Body of pancreas (tissue), 4 donors: ENCODE data around the gene GP1BB. TPM values are rescaled to one million over a fixed set of nuclear protein-coding genes. Genes with fewer than 3 reads are reported as not detected.

ENCODE experiments used
- ATAC-seq: fragments of 150-250 bp; one replicate; pipeline ENCODE4 v1.9.1; 2016
- DNase-seq, 4 donors: peaks; one replicate each; pipeline ENCODE4 v3.0.0-alpha.2; 2019
- H3K27ac ChIP-seq, 4 donors: fragments of 200-600 bp; sonication (generic); 1 replicate in 3 of 4; 2 replicates in 1 of 4; pipeline versions ENCODE4 v1.5.1 to v1.6.1; 2016 to 2019; ENCODE audit warnings: mild to moderate bottlenecking in 1 of 4, mixed read lengths in 1 of 4, moderate library complexity in 1 of 4
- H3K27me3 ChIP-seq, 2 donors: fragments of 200-600 bp; sonication (generic); one replicate each; pipeline ENCODE4 v1.6.0; 2016; ENCODE audit warnings: mild to moderate bottlenecking in 1 of 2
- H3K36me3 ChIP-seq, 2 donors: fragments of 200-600 bp; sonication (generic); replicated peaks in 1 of 2; 2 replicates each; pipeline ENCODE4 v1.5.1; 2016; ENCODE audit warnings: low read depth in 2 of 2; ENCODE audit not compliant: insufficient read depth in 1 of 2
- H3K4me1 ChIP-seq: fragments of 200-600 bp; sonication (generic); one replicate; pipeline ENCODE4 v1.6.0; 2016
- H3K4me3 ChIP-seq, 2 donors: fragments of 200-600 bp; sonication (generic); 1 replicate in 1 of 2; 2 replicates in 1 of 2; pipeline ENCODE4 v1.5.1; 2016 to 2019
- H3K9me3 ChIP-seq, 3 donors: fragments of 200-600 bp; sonication (generic); 1 replicate in 2 of 3; 2 replicates in 1 of 3; pipeline ENCODE4 v1.5.1; 2016
- POLR2A ChIP-seq, 3 donors: fragments of 450-650 bp; IDR thresholded peaks; one replicate each; pipeline ENCODE4 v1.6.1; 2016; ENCODE audit warnings: antibody characterized with exemption in 3 of 3, mild to moderate bottlenecking in 2 of 3
- WGBS, 2 donors: methylation state at CpG; one replicate each; pipeline ENCODE4 v1.1.5; 2017; 5-methylcytosine and 5-hydroxymethylcytosine counted together
- intact Hi-C: fragments of 100-400 bp; cut with DNase I; formaldehyde crosslinking; loops from one replicate; pipeline ENCODE4 v1.15.1; 2023
- total RNA-seq, 2 donors: library from RNA; depleted of rRNA; stranded (reverse); fragments of >200 nt; gene quantifications; one replicate each; pipeline ENCODE4 v1.1.0, GENCODE V29; 2016
- TF ChIP-seq, protein P1 (sequence below), 7 experiments: fragments of 450-650 bp in 4 of 7; fragments of 200-600 bp in 3 of 7; sonication (generic) in 3 of 7; IDR thresholded peaks; one replicate each; pipeline ENCODE4 v1.5.1; 2016 to 2019; ENCODE audit warnings: antibody characterized with exemption in 7 of 7

The GP1BB gene
- total RNA-seq, 2 donors from 2014 or later = 6.2 to 29.7 TPM

DNA sequence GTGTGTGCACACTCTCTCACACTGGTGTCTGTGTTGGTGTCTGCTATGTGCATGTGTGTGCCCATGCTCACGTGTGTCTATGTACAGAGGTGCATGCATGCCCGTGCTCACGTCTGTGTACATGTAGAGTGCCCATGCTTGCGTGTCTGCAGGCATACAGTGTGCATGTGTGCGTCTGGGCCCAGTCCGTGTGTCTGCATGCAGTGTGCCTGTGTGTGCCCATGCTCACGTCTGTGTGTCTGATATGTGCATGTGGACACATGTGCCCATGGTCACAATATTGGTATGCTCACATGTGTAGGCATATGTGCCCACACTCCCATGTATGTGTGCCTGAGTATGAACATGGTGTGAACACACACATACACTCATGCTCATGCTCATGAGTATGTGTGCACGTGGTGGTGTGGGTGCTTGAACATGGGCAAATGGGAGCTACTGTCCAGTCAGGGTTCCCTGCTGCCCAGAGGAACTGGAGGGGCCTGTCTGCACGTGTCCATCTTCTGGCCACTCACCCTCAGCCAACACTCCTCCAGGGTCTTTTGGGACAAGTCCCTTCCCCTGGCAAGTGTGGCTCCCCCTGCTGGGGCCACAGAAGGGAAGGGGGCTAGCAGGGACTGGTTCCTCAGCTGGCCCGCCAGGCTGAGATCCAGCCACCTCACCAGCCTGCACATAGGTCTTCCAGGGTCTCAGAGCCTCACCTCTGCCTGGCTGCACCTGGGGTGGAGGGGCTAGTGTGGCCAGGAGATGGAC lies 29.9 kb downstream of the GP1BB start:
- TF ChIP-seq, protein P1, sequence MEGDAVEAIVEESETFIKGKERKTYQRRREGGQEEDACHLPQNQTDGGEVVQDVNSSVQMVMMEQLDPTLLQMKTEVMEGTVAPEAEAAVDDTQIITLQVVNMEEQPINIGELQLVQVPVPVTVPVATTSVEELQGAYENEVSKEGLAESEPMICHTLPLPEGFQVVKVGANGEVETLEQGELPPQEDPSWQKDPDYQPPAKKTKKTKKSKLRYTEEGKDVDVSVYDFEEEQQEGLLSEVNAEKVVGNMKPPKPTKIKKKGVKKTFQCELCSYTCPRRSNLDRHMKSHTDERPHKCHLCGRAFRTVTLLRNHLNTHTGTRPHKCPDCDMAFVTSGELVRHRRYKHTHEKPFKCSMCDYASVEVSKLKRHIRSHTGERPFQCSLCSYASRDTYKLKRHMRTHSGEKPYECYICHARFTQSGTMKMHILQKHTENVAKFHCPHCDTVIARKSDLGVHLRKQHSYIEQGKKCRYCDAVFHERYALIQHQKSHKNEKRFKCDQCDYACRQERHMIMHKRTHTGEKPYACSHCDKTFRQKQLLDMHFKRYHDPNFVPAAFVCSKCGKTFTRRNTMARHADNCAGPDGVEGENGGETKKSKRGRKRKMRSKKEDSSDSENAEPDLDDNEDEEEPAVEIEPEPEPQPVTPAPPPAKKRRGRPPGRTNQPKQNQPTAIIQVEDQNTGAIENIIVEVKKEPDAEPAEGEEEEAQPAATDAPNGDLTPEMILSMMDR (IDR thresholded peaks at IDR 0.05) = no peak
- TF ChIP-seq POLR2A (IDR thresholded peaks at IDR 0.05) = no peak
- Histone ChIP-seq H3K27me3 (peaks cover 0 to 22% of the 10 kb centered on the region in 2 donors), H3K27ac (no peak overlapping the region), H3K9me3 (no peaks in the 10 kb centered on the region), H3K4me1 (peaks cover 23% of the 10 kb centered on the region), H3K36me3 (no peaks in the 10 kb centered on the region), H3K4me3 (no peak overlapping the region)
- WGBS, 2 donors = 60 to 69% methylated on average over 1 to 10 of the region's 10 CpGs
- DNase-seq = no peak
- ATAC-seq = no peak
- intact Hi-C loops = no loop called here

DNA sequence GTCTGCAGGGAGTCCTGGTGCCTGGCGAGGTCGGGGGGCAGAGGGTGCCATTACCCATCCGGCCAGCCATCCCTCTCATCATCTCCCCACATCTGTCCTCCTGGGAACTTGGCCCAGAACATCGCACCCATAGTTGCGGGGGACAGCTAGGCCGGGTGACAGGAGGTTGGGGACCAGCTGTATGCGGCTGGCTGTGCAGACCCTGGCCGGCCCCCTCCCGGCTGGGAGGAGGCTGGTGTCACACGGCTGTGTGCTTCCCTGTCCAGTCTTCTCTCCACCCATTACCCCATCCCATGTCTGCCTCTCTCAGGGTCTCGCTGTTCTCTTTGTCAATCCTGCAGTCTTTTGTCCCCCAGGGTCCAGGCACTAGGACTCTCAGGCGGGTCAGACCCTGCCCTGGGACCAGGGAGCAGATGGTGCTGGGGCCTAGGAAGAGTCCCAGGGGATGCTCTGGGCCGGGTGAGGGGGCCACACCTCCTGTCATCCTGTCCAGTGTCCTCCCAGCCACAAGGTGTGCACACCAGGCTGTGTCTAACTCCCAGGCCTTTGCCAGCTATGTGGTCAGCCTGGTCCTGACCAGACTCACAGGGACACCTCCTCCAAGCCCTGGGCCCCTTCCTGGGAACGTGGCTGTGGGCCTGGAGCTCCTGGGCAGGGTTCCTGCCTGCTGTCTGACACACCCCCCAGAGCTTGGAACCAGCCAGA lies 30.8 kb downstream of the GP1BB start:
- Histone ChIP-seq H3K27ac (no peak overlapping the region), H3K9me3 (no peaks in the 10 kb centered on the region), H3K36me3 (no peaks in the 10 kb centered on the region), H3K4me3 (no peak overlapping the region), H3K27me3 (peaks cover 0 to 22% of the 10 kb centered on the region in 2 donors), H3K4me1 (peaks cover 24% of the 10 kb centered on the region)
- intact Hi-C loops = no loop called here
- 60 to 69% methylated on average over 11 to 14 of the region's 14 CpGs for WGBS, 2 donors
- ATAC-seq (no peak), DNase-seq (no peak)
- TF ChIP-seq POLR2A (IDR thresholded peaks at IDR 0.05) = no peak
- TF ChIP-seq, protein P1 (IDR thresholded peaks at IDR 0.05) = no peak

DNA sequence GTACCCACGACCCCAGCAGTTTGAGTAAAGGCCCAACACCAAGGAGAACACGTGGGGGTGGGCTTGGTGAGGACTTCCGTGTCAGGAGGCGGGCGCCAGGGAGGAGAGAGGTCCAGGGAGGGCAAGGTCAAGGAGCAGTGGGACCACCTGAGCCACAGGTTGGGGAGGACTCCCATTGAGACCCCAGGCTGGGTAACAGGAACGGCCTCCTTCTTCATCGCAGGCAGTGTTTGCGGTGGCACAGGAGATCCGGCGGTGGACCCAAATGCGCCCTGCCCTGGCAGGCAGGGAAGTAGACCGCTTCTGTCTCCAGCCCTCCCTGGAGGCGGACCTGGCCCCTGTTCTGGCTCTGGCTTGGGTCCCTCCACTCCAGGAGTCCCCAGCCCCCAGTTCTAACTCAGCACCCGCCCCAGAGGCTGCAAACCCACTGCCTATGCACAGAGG lies 31.4 kb downstream of the GP1BB start:
- Histone ChIP-seq H3K27me3 (peaks cover 0 to 25% of the 10 kb centered on the region in 2 donors), H3K4me1 (peaks cover 30% of the 10 kb centered on the region), H3K36me3 (no peaks in the 10 kb centered on the region), H3K9me3 (no peaks in the 10 kb centered on the region), H3K4me3 (no peak overlapping the region), H3K27ac (no peak overlapping the region)
- no peak for ATAC-seq
- DNase-seq = no peak
- intact Hi-C loops = no loop called here
- 36 to 80% methylated on average over 2 to 14 of the region's 14 CpGs for WGBS, 2 donors
- TF ChIP-seq POLR2A (IDR thresholded peaks at IDR 0.05) = no peak
- TF ChIP-seq, protein P1 (IDR thresholded peaks at IDR 0.05) = no peak

DNA sequence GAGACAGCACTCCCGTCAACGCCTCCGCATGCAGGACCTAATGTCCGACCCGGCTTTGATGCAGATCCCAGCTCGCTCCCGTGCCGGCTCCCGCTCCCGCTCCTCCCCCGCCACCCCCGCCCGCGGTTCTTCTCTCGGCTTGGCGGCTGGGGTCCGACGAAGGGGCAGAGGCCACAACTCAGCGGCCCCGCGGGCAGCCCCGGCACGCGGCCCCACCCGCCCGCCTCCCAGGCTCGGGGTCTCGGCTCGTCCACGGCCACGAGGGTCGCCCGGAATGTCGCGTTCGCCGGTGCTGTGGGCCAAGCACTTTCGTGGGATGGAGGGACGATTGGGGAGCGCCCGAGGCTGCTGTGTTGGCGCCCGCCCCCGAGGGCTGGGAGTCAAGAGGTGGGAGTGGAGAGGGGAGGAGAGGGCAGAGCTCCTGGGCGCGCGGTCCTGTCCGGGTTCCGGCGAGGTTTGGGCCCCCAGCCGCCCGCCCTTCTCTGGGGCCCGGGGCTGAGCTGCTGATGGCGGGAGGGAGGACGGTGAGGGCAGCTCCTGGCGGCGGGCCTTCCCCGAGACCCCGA lies 31.9 kb downstream of the GP1BB start:
- ATAC-seq = no peak
- TF ChIP-seq, protein P1 (IDR thresholded peaks at IDR 0.05) = no peak
- TF ChIP-seq POLR2A (IDR thresholded peaks at IDR 0.05) = no peak
- Histone ChIP-seq H3K27ac (no peak overlapping the region), H3K4me3 (no peak overlapping the region), H3K4me1 (peaks cover 31% of the 10 kb centered on the region), H3K36me3 (no peaks in the 10 kb centered on the region), H3K27me3 (peaks cover 0 to 27% of the 10 kb centered on the region in 2 donors), H3K9me3 (no peaks in the 10 kb centered on the region)
- no peak for DNase-seq
- 2 to 11% methylated on average over 8 to 46 of the region's 59 CpGs for WGBS, 2 donors
- intact Hi-C loops = no loop called here
